Activated CD8-positive, alpha-beta T cell treated with anti-CD3 and anti-CD28 coated beads for 36 hours (primary cell): ENCODE measurements around the gene RBFOX2. TPM values are rescaled to one million over a fixed set of nuclear protein-coding genes. Genes with fewer than 3 reads are reported as not detected.

Source experiments
- ATAC-seq: fragments of 200-7000 bp; cut with Tn5 transposase; one replicate; pipeline ENCODE4 v1.10.0; 2021; ENCODE audit warnings: mild to moderate bottlenecking, moderate library complexity
- CTCF ChIA-PET: fragments of 350-600 bp; sonication (Branson Sonifier 250); formaldehyde crosslinking; loops from one replicate; lab custom pipeline; 2021; ENCODE audit warnings: antibody characterized with exemption; lab: Charles Lee
- POLR2A ChIA-PET: fragments of 350-600 bp; sonication (Branson Sonifier 250); formaldehyde crosslinking; loops from one replicate; lab custom pipeline; 2021; ENCODE audit warnings: antibody characterized with exemption; lab: Charles Lee
- DNase-seq: peaks from one replicate; pipeline ENCODE4 v3.0.0-alpha.2; 2020
- H3K27ac Mint-ChIP-seq: one replicate; pipeline ENCODE4 v1.8.0; 2021; ENCODE audit warnings: mild to moderate bottlenecking, mixed read lengths
- H3K27me3 Mint-ChIP-seq: one replicate; pipeline ENCODE4 v1.8.0; 2021; ENCODE audit warnings: mixed read lengths
- H3K36me3 Mint-ChIP-seq: one replicate; pipeline ENCODE4 v1.8.0; 2021; ENCODE audit warnings: low read depth, mixed read lengths
- H3K4me1 Mint-ChIP-seq: one replicate; pipeline ENCODE4 v1.8.0; 2021; ENCODE audit warnings: low read depth, mixed read lengths
- H3K4me3 Mint-ChIP-seq: one replicate; pipeline ENCODE4 v1.8.0; 2021; ENCODE audit warnings: mild to moderate bottlenecking, moderate library complexity, mixed read lengths
- H3K9me3 Mint-ChIP-seq: one replicate; pipeline ENCODE4 v1.8.0; 2021; ENCODE audit warnings: mixed read lengths
- CTCF ChIP-seq: fragments of 200-600 bp; IDR thresholded peaks from one replicate; pipeline ENCODE4 v1.8.0; 2022; ENCODE audit warnings: antibody characterized with exemption, mild to moderate bottlenecking
- intact Hi-C: fragments of 100-400 bp; cut with micrococcal nuclease; formaldehyde crosslinking; loops from one replicate; pipeline ENCODE4 v1.10.0; 2022
- total RNA-seq, 2 experiments: library from RNA; stranded (reverse); gene quantifications; one replicate each; pipeline ENCODE4 v1.2.3, GENCODE V29; 2021

Gene RBFOX2
- total RNA-seq, 2 experiments from 2014 or later: 3.1 to 3.3 TPM

GRCh38 chr22:35884529-35884928 lies 144.1 kb downstream of the RBFOX2 start:
- intact Hi-C loops: no loop called here
- H3K27me3 Mint-ChIP-seq: no peaks in the 10 kb centered on the region
- H3K4me1 Mint-ChIP-seq: peaks cover 19% of the 10 kb centered on the region
- no peak overlapping the region for H3K27ac Mint-ChIP-seq
- POLR2A ChIA-PET: interaction anchor here (0.7 kb wide), 1 partner anchor 212 kb away, joined by 3 read pairs; no protein-coding TSS in a partner anchor
- CTCF ChIA-PET: interaction anchor here (1.2 to 1.5 kb wide), 2 partner anchors 29 to 181 kb away, joined by 3 to 4 read pairs; no protein-coding TSS in a partner anchor
- H3K4me3 Mint-ChIP-seq: no peak overlapping the region
- DNase-seq (no peak), ATAC-seq (no peak)
- no peaks in the 10 kb centered on the region for H3K9me3 Mint-ChIP-seq
- H3K36me3 Mint-ChIP-seq: no peaks in the 10 kb centered on the region
- TF ChIP-seq CTCF: no peak

- Mint-ChIP-seq H3K36me3 (no peaks in the 10 kb centered on the region), H3K4me3 (no peak overlapping the region), H3K4me1 (peaks cover 19% of the 10 kb centered on the region), H3K27ac (no peak overlapping the region), H3K9me3 (no peaks in the 10 kb centered on the region), H3K27me3 (no peaks in the 10 kb centered on the region)
- TF ChIP-seq CTCF: no peak
- DNase-seq: no peak
- ChIA-PET POLR2A (no interaction called here), CTCF (interaction anchor here (1.2 to 1.5 kb wide), 2 partner anchors 27 to 183 kb away, joined by 3 to 4 read pairs; no protein-coding TSS in a partner anchor)
- intact Hi-C loops: no loop called here
- no peak for ATAC-seq
Observed at GRCh38 chr22:35883031-35883620, 145.5 kb downstream of the RBFOX2 start.

- DNase-seq (no peak), ATAC-seq (no peak)
- H3K4me1 Mint-ChIP-seq: peaks cover 19% of the 10 kb centered on the region
Observed at GRCh38 chr22:35882211-35883030, 146.2 kb downstream of the RBFOX2 start.

GRCh38 chr22:35879351-35879750 lies 149.3 kb downstream of the RBFOX2 start:
- ATAC-seq: no peak
- no peak for TF ChIP-seq CTCF
- H3K4me1 Mint-ChIP-seq: peaks cover 26% of the 10 kb centered on the region
- H3K9me3 Mint-ChIP-seq: no peaks in the 10 kb centered on the region
- no peak overlapping the region for H3K4me3 Mint-ChIP-seq
- POLR2A ChIA-PET: interaction anchor here (0.5 kb wide), 1 partner anchor 85 kb away, joined by 4 read pairs; no protein-coding TSS in a partner anchor
- CTCF ChIA-PET: interaction anchor here (1.2 kb wide), 1 partner anchor 186 kb away, joined by 4 read pairs; no protein-coding TSS in a partner anchor
- H3K27ac Mint-ChIP-seq: no peak overlapping the region
- DNase-seq: no peak
- H3K27me3 Mint-ChIP-seq: peaks cover under 1% of the 10 kb centered on the region
- H3K36me3 Mint-ChIP-seq: no peaks in the 10 kb centered on the region
- intact Hi-C loops: no loop called here

More at GRCh38 chr22:35882211-35883030, 146.2 kb downstream of the RBFOX2 start:
- Mint-ChIP-seq H3K4me3 (no peak overlapping the region), H3K27me3 (no peaks in the 10 kb centered on the region), H3K27ac (no peak overlapping the region), H3K9me3 (no peaks in the 10 kb centered on the region), H3K36me3 (no peaks in the 10 kb centered on the region)
- intact Hi-C loops: no loop called here
- no peak for TF ChIP-seq CTCF
- ChIA-PET CTCF (no interaction called here), POLR2A (interaction anchor here (0.9 kb wide), 1 partner anchor 36 kb away, joined by 3 read pairs; no protein-coding TSS in a partner anchor)
